ENCODE measurements around the gene AKNA.

Gene AKNA

GRCh38 chr9:114397219-114397847 is 9.6 kb upstream of the AKNA start:
- DNase-seq (ENCODE audit: low read depth in 2 of 2), result no peak

- DNase-seq (ENCODE audit: low read depth in 2 of 2), result no peak
Observed at GRCh38 chr9:114396558-114397218, 8.9 kb upstream of the AKNA start.

GRCh38 chr9:114395768-114396167 is 8.0 kb upstream of the AKNA start:
- DNase-seq (ENCODE audit: low read depth in 2 of 2), result no peak

- DNase-seq (ENCODE audit: low read depth in 2 of 2), result no peak
Observed at GRCh38 chr9:114395334-114395617, 7.5 kb upstream of the AKNA start.

GRCh38 chr9:114394523-114395333 is 6.9 kb upstream of the AKNA start:
- no peak for DNase-seq (ENCODE audit: low read depth in 2 of 2)

- DNase-seq (ENCODE audit: low read depth in 2 of 2), result no peak
Observed at GRCh38 chr9:114392749-114393112, 4.9 kb upstream of the AKNA start.

- DNase-seq (ENCODE audit: low read depth in 2 of 2), result no peak
Observed at GRCh38 chr9:114390952-114391351, 3.2 kb upstream of the AKNA start.

- no peak for DNase-seq (ENCODE audit: low read depth in 2 of 2)
Observed at GRCh38 chr9:114389612-114390368, 2.0 kb upstream of the AKNA start.

- DNase-seq (ENCODE audit: low read depth in 2 of 2), result no peak
Observed at GRCh38 chr9:114388764-114389375, 1.1 kb upstream of the AKNA start.

GRCh38 chr9:114388357-114388682 is 538 bp upstream of the AKNA start:
- DNase-seq (ENCODE audit: low read depth in 2 of 2), result no peak

GRCh38 chr9:114386886-114387679 is 699 bp downstream of the AKNA start:
- no peak for DNase-seq (ENCODE audit: low read depth in 2 of 2)

GRCh38 chr9:114386361-114386885 is 1.4 kb downstream of the AKNA start:
- no peak for DNase-seq (ENCODE audit: low read depth in 2 of 2)

GRCh38 chr9:114385397-114386181 is 2.2 kb downstream of the AKNA start:
- peak; percentile 74 to 88 for DNase-seq (ENCODE audit: low read depth in 2 of 2)

- DNase-seq (ENCODE audit: low read depth in 2 of 2), result no peak
Observed at GRCh38 chr9:114384836-114385396, 2.9 kb downstream of the AKNA start.

GRCh38 chr9:114384341-114384740 is 3.4 kb downstream of the AKNA start:
- DNase-seq (ENCODE audit: low read depth in 2 of 2), result no peak

GRCh38 chr9:114383521-114384231 is 4.1 kb downstream of the AKNA start:
- DNase-seq (ENCODE audit: low read depth in 2 of 2), result no peak

GRCh38 chr9:114382699-114383520 is 4.9 kb downstream of the AKNA start:
- peak; percentile 43 to 59 for DNase-seq (ENCODE audit: low read depth in 2 of 2)

- no peak for DNase-seq (ENCODE audit: low read depth in 2 of 2)
Observed at GRCh38 chr9:114378883-114379282, 8.9 kb downstream of the AKNA start.
